NCI-H345 (cell line): Measurements from ENCODE around the gene ARHGAP44.
"Not testable (repeated sequence)": the region's sequence is repeated elsewhere in the genome, so short reads cannot be mapped to it uniquely, and the experiment has no call there.

Experiments used
- DNase-seq: peaks from one replicate; lab custom pipeline; 2025; lab: John Stamatoyannopoulos, UW

Gene ARHGAP44

GRCh38 chr17:12821376-12821940, 32.2 kb downstream of the ARHGAP44 start:
- DNase-seq = no peak

DNA sequence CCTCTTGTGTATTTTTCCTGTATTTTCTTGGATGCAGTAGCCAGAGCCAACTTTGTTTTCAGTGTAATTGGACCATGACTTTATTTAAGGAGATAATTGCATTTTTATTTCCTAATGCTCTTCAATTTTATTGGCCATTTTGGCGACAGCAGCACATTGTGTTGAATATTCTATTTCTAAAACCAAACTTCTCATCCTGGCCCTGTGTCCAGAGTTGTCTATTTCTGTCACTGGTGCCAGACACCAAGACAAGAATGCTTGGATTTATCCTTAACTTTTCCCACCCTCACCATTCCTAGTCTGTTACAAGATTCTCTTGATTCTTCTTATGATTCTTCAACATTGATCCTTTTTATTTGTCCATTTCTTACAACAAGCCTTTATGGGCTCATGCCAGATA, 37.1 kb downstream of the ARHGAP44 start:
- no peak for DNase-seq

- no peak for DNase-seq
These were observed 41.5 kb downstream of the ARHGAP44 start for GRCh38 chr17:12830777-12831247.

- no peak for DNase-seq
These were observed 42.5 kb downstream of the ARHGAP44 start for GRCh38 chr17:12831839-12832238.

GRCh38 chr17:12839042-12839441, 49.7 kb downstream of the ARHGAP44 start:
- DNase-seq = no peak

- no peak for DNase-seq
These were observed 53.6 kb downstream of the ARHGAP44 start for GRCh38 chr17:12842936-12843335.

GRCh38 chr17:12850996-12851395, 61.7 kb downstream of the ARHGAP44 start:
- DNase-seq = no peak

GRCh38 chr17:12851901-12852435, 62.7 kb downstream of the ARHGAP44 start:
- no peak for DNase-seq

- no peak for DNase-seq
These were observed 64.6 kb downstream of the ARHGAP44 start for GRCh38 chr17:12853921-12854320.

GRCh38 chr17:12856416-12856815, 67.1 kb downstream of the ARHGAP44 start:
- no peak for DNase-seq

DNA sequence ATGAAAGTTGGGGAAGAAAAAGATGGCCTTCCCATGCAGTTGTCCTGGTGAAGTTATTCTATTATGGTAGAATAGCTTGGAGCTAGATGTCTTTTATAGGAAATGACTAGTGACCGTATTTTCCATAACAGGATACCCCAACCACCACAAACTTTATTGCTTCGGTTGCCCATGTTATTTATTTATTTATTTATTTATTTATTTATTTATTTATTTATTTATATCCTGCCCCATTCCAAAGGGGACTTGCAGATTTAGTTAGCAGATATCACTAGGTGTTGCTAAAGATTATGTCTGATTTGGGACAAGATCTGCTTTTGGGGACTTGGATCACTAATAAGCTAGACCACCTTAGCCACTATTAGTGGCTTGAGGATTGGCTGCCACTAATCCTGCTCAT, 68.3 kb downstream of the ARHGAP44 start:
- DNase-seq = no peak

GRCh38 chr17:12859520-12859919, 70.2 kb downstream of the ARHGAP44 start:
- DNase-seq = no peak

DNA sequence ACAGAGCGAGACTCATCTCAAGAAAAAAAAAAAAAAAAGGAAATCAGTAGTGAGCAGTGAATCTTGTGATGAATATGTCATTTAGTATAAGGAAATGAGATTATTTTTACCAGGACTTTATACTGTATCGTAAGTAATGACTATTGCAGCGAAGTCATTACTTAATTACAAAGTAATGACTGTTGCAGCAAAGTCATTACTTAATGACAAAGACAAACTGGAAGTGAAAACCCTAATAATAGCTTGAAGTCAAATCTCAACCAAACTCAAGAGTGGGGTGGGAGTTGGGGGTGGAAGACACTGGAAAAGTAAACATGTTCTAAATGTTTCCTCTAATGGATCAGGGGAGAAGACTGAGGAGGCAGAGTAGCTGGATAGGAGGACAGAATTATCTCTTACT, 76.5 kb downstream of the ARHGAP44 start:
- no peak for DNase-seq

DNA sequence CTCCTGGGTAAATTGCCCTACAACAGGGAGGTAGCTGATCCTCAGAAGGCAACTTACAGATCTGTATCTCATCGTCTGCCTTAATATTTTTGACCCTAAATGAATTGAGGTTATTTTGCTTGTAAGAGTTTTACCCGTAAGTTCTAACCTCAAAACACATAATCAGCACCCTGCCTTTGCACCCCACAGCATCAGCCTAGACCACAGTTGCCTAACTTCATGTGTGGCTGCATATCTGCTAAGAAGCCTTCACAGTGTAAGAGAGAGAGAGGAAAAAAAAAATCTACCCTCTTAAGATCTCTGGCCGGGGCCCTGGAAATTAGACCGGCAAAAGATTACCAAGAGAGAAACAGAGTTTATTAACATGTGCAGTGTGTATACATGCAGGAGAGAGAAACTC, 76.9 kb downstream of the ARHGAP44 start:
- no peak for DNase-seq

DNA sequence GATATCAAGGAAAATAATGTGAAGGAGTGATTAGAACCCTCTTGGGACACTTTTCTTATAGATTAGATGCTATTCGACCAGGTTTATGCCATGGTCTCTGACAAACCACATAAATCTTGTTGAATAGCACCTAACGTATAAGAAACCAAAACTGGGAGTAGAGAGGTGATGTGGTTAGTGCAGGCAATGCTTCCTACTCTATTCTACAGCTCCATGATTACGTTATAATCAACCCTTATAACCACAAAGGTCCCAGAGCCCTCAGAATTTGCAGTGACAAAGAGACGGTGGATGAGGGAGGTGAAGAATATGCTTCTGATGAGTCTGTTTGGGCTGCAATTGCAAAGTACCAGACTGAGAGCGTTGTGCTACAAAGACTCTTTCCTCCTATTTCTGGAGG, 78.4 kb downstream of the ARHGAP44 start:
- DNase-seq = no peak

DNA sequence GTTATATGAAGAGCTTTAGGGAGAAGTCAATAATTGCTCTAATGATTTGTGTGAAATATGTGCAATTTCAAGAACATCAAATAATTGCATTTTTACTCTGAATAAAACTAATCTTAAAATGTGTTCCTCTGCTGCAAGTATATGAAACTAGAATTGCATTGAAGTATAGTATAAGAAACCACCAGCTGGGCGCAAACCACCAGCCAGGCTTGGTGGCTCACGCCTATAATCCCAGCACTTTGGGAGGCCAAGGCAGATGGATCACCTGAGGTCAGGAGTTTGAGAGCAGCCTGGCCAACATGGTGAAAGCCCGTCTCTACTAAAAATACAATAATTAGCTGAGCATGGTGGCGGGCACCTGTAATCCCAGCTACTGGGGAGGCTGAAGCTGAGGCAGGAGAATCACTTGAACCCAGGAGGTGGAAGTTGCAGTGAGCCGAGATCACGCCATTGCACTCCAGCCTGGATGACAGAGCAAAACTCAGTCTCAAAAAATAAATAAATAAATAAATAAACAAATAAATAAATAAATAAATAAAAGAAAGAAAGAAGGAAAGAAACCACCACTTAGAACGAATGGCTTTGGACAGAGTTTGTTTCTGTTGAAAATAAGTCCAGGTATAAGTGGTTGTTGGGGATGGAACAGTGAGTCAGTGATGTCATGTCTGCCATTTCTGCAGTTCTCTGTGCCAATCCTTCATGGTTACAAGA, 84.3 kb downstream of the ARHGAP44 start:
- not testable (repeated sequence) for DNase-seq

GRCh38 chr17:12877953-12878669, 88.8 kb downstream of the ARHGAP44 start:
- DNase-seq = no peak

DNA sequence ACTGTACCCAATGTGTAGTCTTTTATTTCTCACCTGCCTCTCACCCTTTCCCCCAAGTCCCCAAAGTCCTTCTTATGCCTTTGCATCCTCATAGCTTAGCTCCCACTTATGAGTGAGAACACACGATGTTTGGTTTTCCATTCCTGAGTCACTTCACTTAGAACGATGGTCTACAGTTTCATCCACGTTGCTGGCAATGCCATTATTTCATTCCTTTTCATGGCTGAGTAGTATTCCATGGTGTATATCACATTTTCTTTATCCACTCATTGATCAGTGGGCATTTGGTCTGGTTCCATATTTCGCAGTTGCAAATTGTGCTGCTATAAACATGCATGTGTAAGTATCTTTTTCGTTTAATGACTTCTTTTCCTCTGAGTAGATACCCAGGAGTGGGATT, 89.8 kb downstream of the ARHGAP44 start:
- DNase-seq = not testable (repeated sequence)

- DNase-seq = no peak
These were observed 94.2 kb downstream of the ARHGAP44 start for GRCh38 chr17:12883472-12883871.

- no peak for DNase-seq
These were observed 97.8 kb downstream of the ARHGAP44 start for GRCh38 chr17:12887088-12887487.

DNA sequence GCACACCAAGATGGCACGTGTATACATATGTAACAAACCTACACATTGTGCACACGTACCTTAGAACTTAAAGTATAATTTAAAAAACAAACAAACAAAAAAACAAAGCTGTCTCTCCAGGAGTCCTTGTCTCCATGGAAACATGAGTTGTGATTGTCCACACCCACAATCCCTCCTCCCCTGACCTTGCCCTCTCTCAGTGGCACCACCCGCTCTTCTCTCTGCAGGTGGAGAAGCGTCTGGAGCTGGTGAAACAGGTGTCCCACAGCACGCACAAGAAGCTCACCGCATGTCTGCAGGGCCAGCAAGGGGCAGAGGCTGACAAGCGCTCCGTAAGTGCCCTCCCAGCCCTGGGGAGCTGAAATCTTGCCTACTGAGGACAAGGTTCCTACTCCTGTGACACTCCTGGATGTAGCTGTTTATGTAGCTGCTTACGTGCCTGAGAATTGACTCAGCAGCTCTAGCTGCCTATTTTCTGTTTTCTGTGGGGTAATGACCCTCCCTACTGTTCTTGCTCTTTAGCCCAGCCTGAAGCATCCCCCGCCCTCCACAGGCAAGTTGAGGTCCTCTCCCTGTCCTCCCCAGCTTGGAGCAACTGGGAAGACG, 107.0 kb downstream of the ARHGAP44 start:
- peak; percentile 7 for DNase-seq

DNA sequence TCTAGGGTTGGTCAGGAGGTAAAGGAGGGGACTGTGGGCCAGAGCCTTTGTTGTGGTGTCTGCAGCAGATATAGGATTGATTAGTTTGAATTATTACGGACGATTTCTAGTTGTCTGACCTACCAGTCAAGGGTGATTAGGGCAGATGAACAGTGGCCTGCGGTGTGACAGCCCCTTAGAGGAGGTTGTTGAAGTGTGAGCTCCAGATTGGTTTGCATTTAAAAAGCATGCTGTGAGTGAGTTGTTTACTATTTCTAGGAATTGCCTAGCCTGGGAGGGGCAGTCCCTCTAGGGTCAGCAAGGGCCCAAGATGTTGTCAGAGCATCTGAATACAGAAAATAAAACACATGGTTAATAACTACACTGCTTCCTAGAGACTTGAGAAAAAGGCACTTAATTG, 108.8 kb downstream of the ARHGAP44 start:
- DNase-seq = no peak

DNA sequence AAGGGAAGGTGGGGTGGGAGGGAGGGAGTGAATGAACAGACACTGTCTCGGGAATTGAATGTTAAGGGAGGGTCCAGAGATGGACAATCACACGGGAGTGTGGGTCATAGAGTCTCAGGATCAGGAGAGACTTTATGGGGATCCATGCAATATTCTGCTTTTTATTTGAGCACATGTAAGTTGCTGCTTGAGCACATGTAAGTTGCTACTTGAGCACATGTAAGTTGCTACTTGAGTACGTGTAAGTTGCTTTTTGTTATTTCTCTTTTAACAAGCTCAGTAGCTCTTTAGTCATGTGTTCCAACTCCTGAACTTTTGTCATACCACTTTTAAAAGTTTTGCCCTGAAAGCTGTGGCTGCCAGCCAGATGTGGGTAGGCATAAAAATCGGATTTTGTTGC, 110.3 kb downstream of the ARHGAP44 start:
- no peak for DNase-seq
